ENCODE results near the gene HNRNPA0. TPM values are rescaled to one million over a fixed set of nuclear protein-coding genes. Genes with fewer than 3 reads are reported as not detected.

The HNRNPA0 gene
- total RNA-seq, 1 experiment from 2014 or later = 38.9 TPM

- intact Hi-C loops (cut with micrococcal nuclease) = no loop called here
- TF ChIP-seq CBX3 (IDR thresholded peaks at IDR 0.05; ENCODE audit: low read depth) (no peak), SRF (IDR thresholded peaks at IDR 0.05; ENCODE audit: low read depth) (no peak), EZH2phosphoT487 (IDR thresholded peaks at IDR 0.05; ENCODE audit: borderline replicate concordance) (no peak), ZNF274 (IDR thresholded peaks at IDR 0.05; ENCODE audit: low read depth, low read length) (no peak), EZH2 (IDR thresholded peaks at IDR 0.05) (no peak), ZBTB33 (IDR thresholded peaks at IDR 0.05; ENCODE audit: extremely low read depth, insufficient replicate concordance, low read length) (no peak), RAD21 (IDR thresholded peaks at IDR 0.05; ENCODE audit: low read depth) (no peak), POLR2AphosphoS5 (IDR thresholded peaks at IDR 0.05; ENCODE audit: low read depth, low read length) (no peak), FOSL1 (IDR thresholded peaks at IDR 0.05; ENCODE audit: low read depth) (no peak), SIN3A (IDR thresholded peaks at IDR 0.05; ENCODE audit: low read depth) (no peak), TCF7L2 (IDR thresholded peaks at IDR 0.05; ENCODE audit: borderline replicate concordance, extremely low read depth, insufficient read depth, insufficient read length) (no peak), POLR2A (IDR thresholded peaks at IDR 0.05; ENCODE audit: borderline replicate concordance, extremely low read depth, insufficient read depth, insufficient read length) (no peak), ATF3 (IDR thresholded peaks at IDR 0.05) (no peak), JUND (IDR thresholded peaks at IDR 0.05) (no peak), ZFX (IDR thresholded peaks at IDR 0.05) (no peak)
- Histone ChIP-seq H2AFZ (ENCODE audit: low read depth, low read length, poor library complexity, severe bottlenecking) (no peak overlapping the region), H3K27me3 (ENCODE audit: insufficient read depth, low read length) (no peaks in the 10 kb centered on the region), H3K4me3 (replicated peaks in 1 of 2; ENCODE audit: low read depth in 1 of 2, low read length in 2 of 2) (no peak overlapping the region), H3K36me3 (ENCODE audit: control insufficient read depth in 1 of 2, insufficient read depth in 2 of 2, low read length in 2 of 2) (no peaks in the 10 kb centered on the region), H3K9me2 (ENCODE audit: insufficient read depth) (no peaks in the 10 kb centered on the region), H3K4me2 (ENCODE audit: low read length) (no peak overlapping the region), H3K9me3 (ENCODE audit: control insufficient read depth in 1 of 2, insufficient read depth in 1 of 2, low read depth in 1 of 2, low read length in 2 of 2) (no peaks in the 10 kb centered on the region), H3K4me1 (ENCODE audit: control insufficient read depth in 1 of 2, insufficient read depth in 2 of 2, low read length in 2 of 2) (peaks cover 0 to 21% of the 10 kb centered on the region in 2 experiments; a peak in 2 of 4 replicates), H3K79me2 (ENCODE audit: insufficient read depth, low read length) (peaks cover 15% of the 10 kb centered on the region), H3K9ac (ENCODE audit: low read length) (no peak overlapping the region), H4K20me1 (ENCODE audit: insufficient read depth) (peaks cover 2% of the 10 kb centered on the region; the same call in 1 of the 2 replicates), H3K27ac (ENCODE audit: low read depth, low read length) (no peak overlapping the region)
- ATAC-seq (no peak), DNase-seq (ENCODE audit: low read depth, low spot score) (no peak)
- no TSS peak for BruUV-seq (replicated peaks)
- ChIA-PET RAD21 (ENCODE audit: low non-redundant PET in 1 of 2, low total read pairs in 2 of 2, uncharacterized antibody in 2 of 2, unreplicated experiment in 2 of 2) (no interaction called here), CTCF (interaction anchor here (1.6 kb wide), 1 partner anchor 21 kb away, joined by 5 read pairs; no protein-coding TSS in a partner anchor), POLR2A (no interaction called here)
Measured at GRCh38 chr5:137757634-137758033, 3.5 kb upstream of the HNRNPA0 start.
